ENCODE measurements around the gene SRCAP. TPM values are rescaled to one million over a fixed set of nuclear protein-coding genes. Genes with fewer than 3 reads are reported as not detected.

The SRCAP gene
- total RNA-seq, 4 donors from 2014 or later: 31.6 to 59.3 (median 41.0) TPM

DNA sequence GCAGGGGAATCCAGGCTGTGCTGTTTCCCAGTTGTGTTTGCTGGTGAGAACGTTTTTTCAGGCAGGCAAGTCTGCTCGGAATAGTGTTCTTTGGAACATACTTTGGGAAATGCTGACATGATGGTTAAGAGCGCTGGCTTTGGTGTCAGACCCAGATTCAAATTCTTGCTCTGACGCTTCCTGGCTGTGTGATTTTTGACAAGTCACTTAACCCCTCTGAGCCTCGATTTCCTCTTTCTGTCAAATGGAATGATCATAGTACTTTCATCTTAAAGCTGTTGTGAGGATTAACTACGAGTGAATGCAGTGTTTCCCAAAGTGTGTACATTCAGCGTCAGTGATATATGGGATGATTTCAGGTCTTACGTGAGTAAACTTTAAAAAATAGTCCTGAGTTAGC lies 35.9 kb upstream of the SRCAP start:
- H3K9me3 ChIP-seq: no peaks in the 10 kb centered on the region
- H3K4me3 ChIP-seq: no peak overlapping the region
- no peaks in the 10 kb centered on the region for H3K27me3 ChIP-seq
- H3K27ac ChIP-seq (replicated peaks in 1 of 4): no peak overlapping the region
- H3K4me1 ChIP-seq: peaks cover 23 to 72% (median 53%) of the 10 kb centered on the region in 4 donors
- intact Hi-C loops (cut with DNase I): loop anchor here (5.0 kb wide), 1 partner anchor 34 kb away; the partner anchor contains the start of gene SRCAP
- TF ChIP-seq POLR2AphosphoS5 (IDR thresholded peaks at IDR 0.05): no peak
- no peak for TF ChIP-seq EP300 (IDR thresholded peaks at IDR 0.05)
- TF ChIP-seq POLR2A (IDR thresholded peaks at IDR 0.05; ENCODE audit: low read depth): no peak
- TF ChIP-seq, protein P1, sequence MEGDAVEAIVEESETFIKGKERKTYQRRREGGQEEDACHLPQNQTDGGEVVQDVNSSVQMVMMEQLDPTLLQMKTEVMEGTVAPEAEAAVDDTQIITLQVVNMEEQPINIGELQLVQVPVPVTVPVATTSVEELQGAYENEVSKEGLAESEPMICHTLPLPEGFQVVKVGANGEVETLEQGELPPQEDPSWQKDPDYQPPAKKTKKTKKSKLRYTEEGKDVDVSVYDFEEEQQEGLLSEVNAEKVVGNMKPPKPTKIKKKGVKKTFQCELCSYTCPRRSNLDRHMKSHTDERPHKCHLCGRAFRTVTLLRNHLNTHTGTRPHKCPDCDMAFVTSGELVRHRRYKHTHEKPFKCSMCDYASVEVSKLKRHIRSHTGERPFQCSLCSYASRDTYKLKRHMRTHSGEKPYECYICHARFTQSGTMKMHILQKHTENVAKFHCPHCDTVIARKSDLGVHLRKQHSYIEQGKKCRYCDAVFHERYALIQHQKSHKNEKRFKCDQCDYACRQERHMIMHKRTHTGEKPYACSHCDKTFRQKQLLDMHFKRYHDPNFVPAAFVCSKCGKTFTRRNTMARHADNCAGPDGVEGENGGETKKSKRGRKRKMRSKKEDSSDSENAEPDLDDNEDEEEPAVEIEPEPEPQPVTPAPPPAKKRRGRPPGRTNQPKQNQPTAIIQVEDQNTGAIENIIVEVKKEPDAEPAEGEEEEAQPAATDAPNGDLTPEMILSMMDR (IDR thresholded peaks at IDR 0.05): no peak
- no peak for DNase-seq (ENCODE audit: extremely low spot score)
- 79% methylated on average over 8 of the region's 8 CpGs for WGBS
- H3K36me3 ChIP-seq: peaks cover 55 to 74% (median 73%) of the 10 kb centered on the region in 4 donors

DNA sequence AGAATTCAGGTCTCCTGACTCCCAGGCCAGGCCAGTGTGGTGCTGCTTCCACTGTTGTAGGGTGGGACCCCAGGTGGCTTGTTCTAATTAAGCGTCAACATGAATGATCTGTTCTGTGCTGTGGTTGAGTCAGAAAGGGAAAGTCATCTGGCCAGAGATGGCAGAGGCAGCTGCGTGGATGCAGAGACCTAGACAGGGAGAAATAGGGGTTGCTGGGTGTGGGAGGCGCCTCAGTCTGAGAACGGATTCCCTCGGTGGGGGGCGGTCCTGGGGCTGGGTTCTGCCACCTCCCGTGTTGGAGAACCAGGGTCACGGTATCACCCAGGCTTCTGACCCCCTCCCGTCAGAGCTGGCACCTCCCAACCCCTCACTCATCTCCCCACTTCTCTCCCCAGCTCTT lies 35.2 kb upstream of the SRCAP start:
- 89% methylated on average over 9 of the region's 9 CpGs for WGBS
- intact Hi-C loops (cut with DNase I): loop anchor here (5.0 kb wide), 1 partner anchor 33 kb away; the partner anchor contains the start of gene SRCAP
- no peak overlapping the region for H3K4me3 ChIP-seq
- no peaks in the 10 kb centered on the region for H3K9me3 ChIP-seq
- H3K27ac ChIP-seq (replicated peaks in 1 of 4): no peak overlapping the region
- TF ChIP-seq POLR2A (IDR thresholded peaks at IDR 0.05; ENCODE audit: low read depth) (no peak), POLR2AphosphoS5 (IDR thresholded peaks at IDR 0.05) (no peak), EP300 (IDR thresholded peaks at IDR 0.05) (no peak)
- TF ChIP-seq, protein P1 (IDR thresholded peaks at IDR 0.05): no peak
- DNase-seq (ENCODE audit: extremely low spot score): no peak
- no peaks in the 10 kb centered on the region for H3K27me3 ChIP-seq
- H3K4me1 ChIP-seq: peaks cover 23 to 72% (median 53%) of the 10 kb centered on the region in 4 donors
- peaks cover 63 to 82% (median 81%) of the 10 kb centered on the region in 4 donors for H3K36me3 ChIP-seq

DNA sequence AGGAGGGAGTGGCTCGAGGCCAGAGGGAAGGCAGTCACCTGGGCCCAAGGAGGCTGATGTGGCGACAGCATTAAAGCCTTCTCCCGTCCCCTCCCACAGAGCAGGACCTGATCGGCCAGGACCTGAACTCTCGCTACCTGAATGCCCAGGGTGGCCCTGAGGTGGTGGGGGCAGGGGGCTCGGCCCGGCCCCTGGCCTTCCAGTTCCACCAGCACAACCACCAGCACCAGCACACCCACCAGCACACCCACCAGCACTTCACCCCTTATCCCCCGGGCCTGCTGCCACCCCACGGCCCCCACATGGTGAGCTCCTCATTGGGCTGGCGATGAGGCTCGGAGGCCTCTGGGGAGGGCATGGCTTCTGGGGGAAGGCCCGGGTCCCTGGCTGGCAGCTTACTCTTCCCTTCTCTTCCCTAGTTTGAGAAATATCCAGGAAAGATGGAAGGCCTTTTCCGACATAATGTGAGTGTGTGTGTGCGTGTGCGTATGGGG lies 34.3 kb upstream of the SRCAP start:
- TF ChIP-seq, protein P1 (IDR thresholded peaks at IDR 0.05): no peak
- no peak for TF ChIP-seq POLR2AphosphoS5 (IDR thresholded peaks at IDR 0.05)
- TF ChIP-seq EP300 (IDR thresholded peaks at IDR 0.05): no peak
- TF ChIP-seq POLR2A (IDR thresholded peaks at IDR 0.05; ENCODE audit: low read depth): no peak
- H3K27ac ChIP-seq (replicated peaks in 1 of 4): no peak overlapping the region
- peaks cover 23 to 72% (median 53%) of the 10 kb centered on the region in 4 donors for H3K4me1 ChIP-seq
- H3K27me3 ChIP-seq: no peaks in the 10 kb centered on the region
- no peak for DNase-seq (ENCODE audit: extremely low spot score)
- 97% methylated on average over 11 of the region's 15 CpGs for WGBS
- H3K36me3 ChIP-seq: peaks cover 71 to 90% (median 90%) of the 10 kb centered on the region in 4 donors
- no peaks in the 10 kb centered on the region for H3K9me3 ChIP-seq
- H3K4me3 ChIP-seq: no peak overlapping the region
- intact Hi-C loops (cut with DNase I): loop anchor here (5.0 kb wide), 1 partner anchor 33 kb away; the partner anchor contains the start of gene SRCAP

DNA sequence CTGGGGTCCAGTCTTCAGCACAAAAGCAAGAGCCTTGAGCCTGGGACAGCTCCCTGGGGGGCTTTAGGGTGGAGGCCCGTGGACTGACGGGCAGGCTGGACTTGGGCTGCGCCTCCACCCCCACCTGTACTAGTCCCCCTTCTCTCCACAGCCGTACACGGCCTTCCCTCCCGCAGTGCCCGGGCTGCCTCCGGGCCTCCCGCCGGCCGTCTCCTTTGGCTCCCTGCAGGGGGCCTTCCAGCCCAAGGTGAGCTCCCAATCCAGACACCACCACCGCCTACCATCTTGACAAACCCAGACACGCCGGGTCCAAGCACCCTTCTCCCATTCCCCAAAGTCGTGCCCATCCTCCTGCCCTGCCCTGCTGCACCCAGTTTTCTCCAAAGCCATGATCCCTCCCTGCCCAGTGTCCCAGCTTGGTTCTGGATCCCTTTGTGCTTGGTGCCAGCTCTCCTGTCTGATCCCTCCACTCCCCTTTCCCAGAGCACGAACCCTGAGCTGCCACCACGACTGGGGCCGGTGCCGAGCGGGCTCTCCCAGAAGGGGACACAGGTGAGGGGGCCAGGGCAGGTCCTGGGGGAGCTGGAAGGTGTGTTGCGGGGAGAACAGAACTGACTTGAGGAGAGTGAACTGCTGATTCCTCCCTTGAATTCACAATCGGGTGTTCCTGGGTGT lies 33.7 kb upstream of the SRCAP start:
- peaks cover 19 to 66% (median 48%) of the 10 kb centered on the region in 4 donors for H3K4me1 ChIP-seq
- TF ChIP-seq POLR2A (IDR thresholded peaks at IDR 0.05; ENCODE audit: low read depth) (no peak), EP300 (IDR thresholded peaks at IDR 0.05) (no peak), POLR2AphosphoS5 (IDR thresholded peaks at IDR 0.05) (no peak)
- TF ChIP-seq, protein P1 (IDR thresholded peaks at IDR 0.05): no peak
- DNase-seq (ENCODE audit: extremely low spot score): no peak
- no peak overlapping the region for H3K27ac ChIP-seq (replicated peaks in 1 of 4)
- intact Hi-C loops (cut with DNase I): no loop called here
- no peaks in the 10 kb centered on the region for H3K9me3 ChIP-seq
- 84% methylated on average over 22 of the region's 22 CpGs for WGBS
- H3K4me3 ChIP-seq: no peak overlapping the region
- peaks cover 78 to 96% (median 96%) of the 10 kb centered on the region in 4 donors for H3K36me3 ChIP-seq
- H3K27me3 ChIP-seq: no peaks in the 10 kb centered on the region

Data from esophagus muscularis mucosa (tissue), 4 donors.